ENCODE measurements around the gene GSTO2. TPM values are rescaled to one million over a fixed set of nuclear protein-coding genes. Genes with fewer than 3 reads are reported as not detected.
A peak's percentile ranks its signal among the peaks of the same experiment; 100 is the strongest.

Gene GSTO2
- total and polyA plus RNA-seq, 2 of the 13 experiments (the other 11 are each of a cell fraction or from before 2014, with no cell fraction given): 2.1 to 7.9 TPM

- TF ChIP-seq, protein P1, sequence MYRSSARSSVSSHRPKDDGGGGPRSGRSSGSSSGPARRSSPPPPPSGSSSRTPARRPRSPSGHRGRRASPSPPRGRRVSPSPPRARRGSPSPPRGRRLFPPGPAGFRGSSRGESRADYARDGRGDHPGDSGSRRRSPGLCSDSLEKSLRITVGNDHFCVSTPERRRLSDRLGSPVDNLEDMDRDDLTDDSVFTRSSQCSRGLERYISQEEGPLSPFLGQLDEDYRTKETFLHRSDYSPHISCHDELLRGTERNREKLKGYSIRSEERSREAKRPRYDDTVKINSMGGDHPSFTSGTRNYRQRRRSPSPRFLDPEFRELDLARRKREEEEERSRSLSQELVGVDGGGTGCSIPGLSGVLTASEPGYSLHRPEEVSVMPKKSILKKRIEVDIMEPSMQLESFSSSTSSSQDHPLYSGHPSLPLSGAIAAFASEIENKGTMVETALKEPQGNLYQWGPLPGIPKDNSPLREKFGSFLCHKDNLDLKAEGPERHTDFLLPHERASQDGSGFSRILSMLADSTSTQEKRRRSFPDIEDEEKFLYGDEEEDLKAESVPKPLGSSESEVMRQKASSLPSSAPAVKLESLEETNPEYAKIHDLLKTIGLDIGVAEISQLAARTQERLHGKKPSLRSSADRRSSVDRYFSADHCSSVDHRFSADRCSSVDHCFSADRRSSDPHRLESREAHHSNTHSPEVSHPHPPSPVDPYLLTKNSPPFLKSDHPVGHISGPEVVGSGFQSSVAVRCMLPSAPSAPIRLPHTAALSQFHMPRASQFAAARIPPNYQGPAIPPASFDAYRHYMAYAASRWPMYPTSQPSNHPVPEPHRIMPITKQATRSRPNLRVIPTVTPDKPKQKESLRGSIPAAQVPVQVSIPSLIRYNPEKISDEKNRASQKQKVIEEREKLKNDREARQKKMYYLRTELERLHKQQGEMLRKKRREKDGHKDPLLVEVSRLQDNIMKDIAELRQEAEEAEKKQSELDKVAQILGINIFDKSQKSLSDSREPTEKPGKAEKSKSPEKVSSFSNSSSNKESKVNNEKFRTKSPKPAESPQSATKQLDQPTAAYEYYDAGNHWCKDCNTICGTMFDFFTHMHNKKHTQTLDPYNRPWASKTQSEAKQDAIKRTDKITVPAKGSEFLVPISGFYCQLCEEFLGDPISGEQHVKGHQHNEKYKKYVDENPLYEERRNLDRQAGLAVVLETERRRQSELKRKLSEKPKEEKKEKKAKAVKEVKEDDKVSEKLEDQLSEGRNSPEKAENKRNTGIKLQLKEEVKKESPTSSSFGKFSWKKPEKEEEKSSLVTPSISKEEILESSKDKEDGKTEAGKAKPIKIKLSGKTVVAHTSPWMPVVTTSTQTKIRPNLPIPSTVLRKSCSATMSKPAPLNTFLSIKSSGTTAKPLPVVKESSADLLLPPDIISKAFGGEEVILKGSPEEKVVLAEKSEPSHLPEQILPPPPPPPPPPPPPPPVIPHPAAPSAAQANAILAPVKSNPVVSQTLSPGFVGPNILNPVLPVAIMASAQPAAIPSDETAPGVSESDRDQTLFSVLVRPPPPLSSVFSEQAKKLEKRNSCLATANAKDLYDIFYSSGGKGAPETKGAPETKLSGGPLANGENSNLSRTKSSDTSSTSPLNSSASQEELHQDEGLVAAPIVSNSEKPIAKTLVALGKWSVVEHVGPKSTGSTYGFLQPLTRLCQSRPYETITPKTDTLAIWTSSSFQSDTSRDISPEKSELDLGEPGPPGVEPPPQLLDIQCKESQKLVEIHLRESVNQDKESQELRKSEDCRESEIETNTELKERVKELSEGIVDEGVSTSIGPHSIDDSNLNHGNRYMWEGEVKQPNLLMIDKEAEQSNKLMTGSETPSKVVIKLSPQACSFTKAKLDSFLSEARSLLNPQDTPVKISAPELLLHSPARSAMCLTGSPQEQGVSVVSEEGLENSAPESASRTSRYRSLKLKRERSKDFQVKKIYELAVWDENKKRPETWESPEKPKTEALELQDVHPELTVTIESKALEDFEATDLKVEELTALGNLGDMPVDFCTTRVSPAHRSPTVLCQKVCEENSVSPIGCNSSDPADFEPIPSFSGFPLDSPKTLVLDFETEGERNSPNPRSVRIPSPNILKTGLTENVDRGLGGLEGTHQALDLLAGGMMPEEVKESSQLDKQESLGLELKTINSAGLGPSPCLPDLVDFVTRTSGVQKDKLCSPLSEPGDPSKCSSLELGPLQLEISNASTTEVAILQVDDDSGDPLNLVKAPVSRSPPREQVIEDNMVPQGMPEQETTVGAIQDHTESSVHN (CRISPR knock-in tag; IDR thresholded peaks at IDR 0.05): no peak
- TF ChIP-seq ZNF547 (CRISPR knock-in tag; IDR thresholded peaks at IDR 0.05): no peak
- no peak for TF ChIP-seq ZIK1 (CRISPR knock-in tag; IDR thresholded peaks at IDR 0.05; ENCODE audit: borderline replicate concordance, low read depth)
- no peak for TF ChIP-seq ZNF577 (CRISPR knock-in tag; IDR thresholded peaks at IDR 0.05; ENCODE audit: borderline replicate concordance, low read depth)
- TF ChIP-seq MXD1 (CRISPR knock-in tag; IDR thresholded peaks at IDR 0.05): no peak
- peak; percentile 40; the same call in 1 of the 2 replicates for TF ChIP-seq ZMYM2 (CRISPR knock-in tag; IDR thresholded peaks at IDR 0.05)
- TF ChIP-seq HNRNPH1 (optimal IDR thresholded peaks at IDR 0.05; ENCODE audit: low read depth, low read length): no peak
- peak; percentile 6; the same call in 1 of the 2 replicates for TF ChIP-seq ZMYM4 (CRISPR knock-in tag; IDR thresholded peaks at IDR 0.05)
- TF ChIP-seq, protein P2, sequence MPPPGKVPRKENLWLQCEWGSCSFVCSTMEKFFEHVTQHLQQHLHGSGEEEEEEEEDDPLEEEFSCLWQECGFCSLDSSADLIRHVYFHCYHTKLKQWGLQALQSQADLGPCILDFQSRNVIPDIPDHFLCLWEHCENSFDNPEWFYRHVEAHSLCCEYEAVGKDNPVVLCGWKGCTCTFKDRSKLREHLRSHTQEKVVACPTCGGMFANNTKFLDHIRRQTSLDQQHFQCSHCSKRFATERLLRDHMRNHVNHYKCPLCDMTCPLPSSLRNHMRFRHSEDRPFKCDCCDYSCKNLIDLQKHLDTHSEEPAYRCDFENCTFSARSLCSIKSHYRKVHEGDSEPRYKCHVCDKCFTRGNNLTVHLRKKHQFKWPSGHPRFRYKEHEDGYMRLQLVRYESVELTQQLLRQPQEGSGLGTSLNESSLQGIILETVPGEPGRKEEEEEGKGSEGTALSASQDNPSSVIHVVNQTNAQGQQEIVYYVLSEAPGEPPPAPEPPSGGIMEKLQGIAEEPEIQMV (CRISPR knock-in tag; IDR thresholded peaks at IDR 0.05; ENCODE audit: low read depth): no peak
- TF ChIP-seq ZNF124 (CRISPR knock-in tag; IDR thresholded peaks at IDR 0.05): no peak
- TF ChIP-seq ZNF546 (CRISPR knock-in tag; conservative IDR thresholded peaks at IDR 0.05): no peak
- no peak for TF ChIP-seq ZNF761 (CRISPR knock-in tag; conservative IDR thresholded peaks at IDR 0.05)
- TF ChIP-seq ZGPAT (CRISPR knock-in tag; IDR thresholded peaks at IDR 0.05): no peak; the same call in 1 of the 2 replicates
- TF ChIP-seq PATZ1 (CRISPR knock-in tag; IDR thresholded peaks at IDR 0.05): no peak
- TF ChIP-seq EEA1 (CRISPR knock-in tag; IDR thresholded peaks at IDR 0.05; ENCODE audit: borderline replicate concordance): no peak
- no peak for TF ChIP-seq THAP11 (CRISPR knock-in tag; IDR thresholded peaks at IDR 0.05)
- no peak for TF ChIP-seq ZNF24 (IDR thresholded peaks at IDR 0.05)
These were observed 36.3 kb upstream of the GSTO2 start (continued) for GRCh38 chr10:104232613-104233102.

All from HepG2 (cell line).